Lung (tissue), 12 donors: ENCODE measurements around the gene APLN. TPM values are rescaled to one million over a fixed set of nuclear protein-coding genes. Genes with fewer than 3 reads are reported as not detected.

Experiments
- ATAC-seq: fragments of 200-7000 bp; cut with Tn5 transposase; one replicate; pipeline ENCODE4 v1.9.1; 2020; ENCODE audit warnings: moderate number of reproducible peaks; ENCODE audit not compliant: insufficient read depth, low FRiP score
- DNase-seq, 3 donors: peaks; one replicate each; pipeline ENCODE4 v3.0.0-alpha.2; 2013 to 2017
- H3K27ac ChIP-seq, 2 donors: one replicate each; pipeline ENCODE4 v1.5.1; 2013; ENCODE audit warnings: mild to moderate bottlenecking in 2 of 2, moderate library complexity in 2 of 2, control low read depth in 1 of 2, inconsistent platforms in 1 of 2, low read depth in 1 of 2, low read length in 1 of 2
- H3K27me3 ChIP-seq, 3 donors: one replicate each; pipeline ENCODE4 v1.5.1; 2013; ENCODE audit warnings: low read length in 2 of 3; ENCODE audit not compliant: control insufficient read depth in 3 of 3, insufficient read depth in 3 of 3
- H3K36me3 ChIP-seq, 4 donors: one replicate each; pipeline ENCODE4 v1.5.1; 2013; ENCODE audit warnings: low read length in 4 of 4, mild to moderate bottlenecking in 1 of 4, moderate library complexity in 1 of 4; ENCODE audit not compliant: control insufficient read depth in 4 of 4, insufficient read depth in 4 of 4
- H3K4me1 ChIP-seq, 5 donors: one replicate each; pipeline ENCODE4 v1.5.1; 2013; ENCODE audit warnings: low read length in 5 of 5, mild to moderate bottlenecking in 2 of 5, moderate library complexity in 1 of 5; ENCODE audit not compliant: control insufficient read depth in 5 of 5, insufficient read depth in 5 of 5
- H3K4me3 ChIP-seq: one replicate; pipeline ENCODE4 v1.5.1; 2013; ENCODE audit warnings: mild to moderate bottlenecking, control low read depth, moderate library complexity
- H3K9ac ChIP-seq, 2 donors: one replicate each; pipeline ENCODE4 v1.5.1; 2013; ENCODE audit warnings: low read length in 2 of 2, control low read depth in 1 of 2; ENCODE audit not compliant: insufficient read depth in 1 of 2
- H3K9me3 ChIP-seq, 4 donors: one replicate each; pipeline ENCODE4 v1.5.1; 2013; ENCODE audit warnings: low read length in 3 of 4, mild to moderate bottlenecking in 1 of 4, moderate library complexity in 1 of 4; ENCODE audit not compliant: control insufficient read depth in 4 of 4, insufficient read depth in 3 of 4
- CTCF ChIP-seq: IDR thresholded peaks from 2 replicates; pipeline ENCODE4 v1.5.1; 2012; ENCODE audit warnings: mild to moderate bottlenecking; ENCODE audit errors: control extremely low read depth, extremely low read depth
- WGBS, 2 donors: extraction: QIAGEN DNeasy Blood & Tissue Kit; methylation state at CpG; one replicate each; pipeline ENCODE4 v1.1.7; 2013; 5-methylcytosine and 5-hydroxymethylcytosine counted together
- polyA plus RNA-seq, 2 donors: library from polyadenylated mRNA; stranded (reverse); fragments of 200-250 nt; gene quantifications; one replicate each; pipeline ENCODE4 v1.2.1, GENCODE V29; 2013
- total RNA-seq, 2 donors: library from RNA; depleted of rRNA in 1 of 2; stranded (reverse); fragments of >200 nt in 1 of 2; gene quantifications; one replicate each; pipeline ENCODE4 v1.2.1, GENCODE V29; 2014 to 2021
- donor health status: control.
- donor health status: control.
- donor health status: Bipolar disorder and iron deficiency.
- donor health status: healthy.
- donor health status: DM: yes; HTN: yes; CAD: no.

APLN gene
- total and polyA plus RNA-seq, 4 donors = 1.8 to 10.4 (median 5.7) TPM

- peaks cover 0 to 7% (median 4%) of the 10 kb centered on the region in 3 donors for H3K27me3 ChIP-seq
- peaks cover 0 to 8% (median 0%) of the 10 kb centered on the region in 5 donors for H3K4me1 ChIP-seq
- ATAC-seq (no peak), DNase-seq (no peak)
- H3K9me3 ChIP-seq = peaks cover 0 to 9% (median 0%) of the 10 kb centered on the region in 4 donors
- WGBS, 2 donors = 72 to 94% methylated on average over 7 to 8 of the region's 8 CpGs
- H3K4me3 ChIP-seq = no peak overlapping the region
- no peaks in the 10 kb centered on the region for H3K36me3 ChIP-seq
- no peak overlapping the region for H3K9ac ChIP-seq
- H3K27ac ChIP-seq = no peak overlapping the region
- no peak for TF ChIP-seq CTCF
These were observed 15.8 kb downstream of the APLN start for GRCh38 chrX:129638917-129639316.

- no peaks in the 10 kb centered on the region for H3K36me3 ChIP-seq
- 25 to 26% methylated on average over 13 of the region's 13 CpGs for WGBS, 2 donors
- ATAC-seq (peak; percentile 71), DNase-seq (peak; percentile 78 to 81 (median 79))
- H3K9ac ChIP-seq = no peak overlapping the region
- peak; percentile 77 for TF ChIP-seq CTCF
- no peak overlapping the region for H3K27ac ChIP-seq
- H3K4me1 ChIP-seq = no peaks in the 10 kb centered on the region
- H3K9me3 ChIP-seq = peaks cover 0 to 9% (median 0%) of the 10 kb centered on the region in 4 donors
- no peak overlapping the region for H3K4me3 ChIP-seq
- peaks cover 0 to 7% (median 4%) of the 10 kb centered on the region in 3 donors for H3K27me3 ChIP-seq
These were observed 17.3 kb downstream of the APLN start for GRCh38 chrX:129637217-129638109.

GRCh38 chrX:129636175-129636681 lies 18.5 kb downstream of the APLN start:
- no peak for DNase-seq
- H3K27ac ChIP-seq = no peak overlapping the region
- H3K4me3 ChIP-seq = no peak overlapping the region
- ATAC-seq = no peak
- 76 to 91% methylated on average over 8 of the region's 8 CpGs for WGBS, 2 donors
- peaks cover 0 to 8% (median 0%) of the 10 kb centered on the region in 4 donors for H3K9me3 ChIP-seq
- peaks cover 0 to 7% (median 4%) of the 10 kb centered on the region in 3 donors for H3K27me3 ChIP-seq
- no peak overlapping the region for H3K9ac ChIP-seq
- TF ChIP-seq CTCF = no peak
- H3K4me1 ChIP-seq = no peaks in the 10 kb centered on the region
- no peaks in the 10 kb centered on the region for H3K36me3 ChIP-seq
